Gastroesophageal sphincter (tissue), 2 donors: ENCODE data around the gene ADAMTS9.

ENCODE experiments used
- EP300 ChIP-seq: sonication (generic); formaldehyde crosslinking; IDR thresholded peaks from one replicate; pipeline ENCODE4 v1.6.1; 2017; ENCODE audit warnings: antibody characterized with exemption, mild to moderate bottlenecking
- POLR2A ChIP-seq, 2 donors: fragments of 450-650 bp; IDR thresholded peaks; one replicate each; pipeline ENCODE4 v1.6.1; 2017; ENCODE audit warnings: antibody characterized with exemption in 2 of 2, mild to moderate bottlenecking in 2 of 2, moderate library complexity in 1 of 2

- no peak for TF ChIP-seq POLR2A (IDR thresholded peaks at IDR 0.05)
- no peak for TF ChIP-seq EP300
These were observed 120.9 kb downstream of the ADAMTS9 start for GRCh38 chr3:64566859-64567258.
